Neural progenitor cell (in vitro differentiated cells): ENCODE results near the gene CENPP. TPM values are rescaled to one million over a fixed set of nuclear protein-coding genes. Genes with fewer than 3 reads are reported as not detected.

ENCODE experiments used
- DNase-seq: peaks from one replicate; pipeline ENCODE4 v3.0.0-alpha.2; 2016; ENCODE audit warnings: low spot score
- H2AFZ ChIP-seq: fragments of 200-600 bp; sonication (generic); replicated peaks from 2 replicates; pipeline ENCODE4 v1.6.1; 2016; ENCODE audit warnings: antibody characterized with exemption
- H3F3A ChIP-seq: fragments of 200-600 bp; sonication (generic); 2 replicates; pipeline ENCODE4 v1.6.1; 2016; ENCODE audit warnings: antibody characterized with exemption, low read depth
- H3K27ac ChIP-seq: fragments of 200-600 bp; sonication (generic); 2 replicates; pipeline ENCODE4 v1.5.1; 2016; ENCODE audit warnings: mild to moderate bottlenecking
- H3K27me3 ChIP-seq: fragments of 200-600 bp; sonication (generic); 2 replicates; pipeline ENCODE4 v1.6.1; 2016; ENCODE audit warnings: mild to moderate bottlenecking, moderate library complexity
- H3K36me3 ChIP-seq: fragments of 200-600 bp; sonication (generic); 2 replicates; pipeline ENCODE4 v1.5.1; 2016
- H3K4me1 ChIP-seq: fragments of 200-600 bp; sonication (generic); 2 replicates; pipeline ENCODE4 v1.6.1; 2016; ENCODE audit warnings: mixed run types
- H3K4me2 ChIP-seq: fragments of 200-600 bp; sonication (generic); 2 replicates; pipeline ENCODE4 v1.6.1; 2016
- H3K4me3 ChIP-seq: fragments of 200-600 bp; sonication (generic); 2 replicates; pipeline ENCODE4 v1.5.1; 2016
- H3K79me2 ChIP-seq: fragments of 200-600 bp; sonication (generic); 2 replicates; pipeline ENCODE4 v1.6.1; 2016; ENCODE audit warnings: low read depth
- H3K9ac ChIP-seq: fragments of 200-600 bp; sonication (generic); 2 replicates; pipeline ENCODE4 v1.6.1; 2016
- H3K9me3 ChIP-seq: fragments of 200-600 bp; sonication (generic); 2 replicates; pipeline ENCODE4 v1.5.1; 2016; ENCODE audit warnings: low read depth
- H4K20me1 ChIP-seq: fragments of 200-600 bp; sonication (generic); 2 replicates; pipeline ENCODE4 v1.6.1; 2016; ENCODE audit warnings: low read depth
- H3K27ac Mint-ChIP-seq: 3 replicates; pipeline ENCODE4 v1.8.0; 2021; ENCODE audit warnings: mixed read lengths
- H3K27me3 Mint-ChIP-seq: 2 replicates; pipeline ENCODE4 v1.8.0; 2022; ENCODE audit warnings: low read depth, mild to moderate bottlenecking, inconsistent platforms, moderate library complexity, mixed read lengths; ENCODE audit not compliant: insufficient read depth
- H3K36me3 Mint-ChIP-seq: 3 replicates; pipeline ENCODE4 v1.8.0; 2021; ENCODE audit warnings: mixed read lengths
- H3K4me1 Mint-ChIP-seq: 3 replicates; pipeline ENCODE4 v1.8.0; 2021; ENCODE audit warnings: mixed read lengths
- H3K4me3 Mint-ChIP-seq: 3 replicates; pipeline ENCODE4 v1.8.0; 2021; ENCODE audit warnings: mild to moderate bottlenecking, moderate library complexity, mixed read lengths
- H3K9me3 Mint-ChIP-seq: 3 replicates; pipeline ENCODE4 v1.8.0; 2020; ENCODE audit warnings: mixed read lengths
- EZH2 ChIP-seq: fragments of 200-600 bp; sonication (generic); IDR thresholded peaks from 2 replicates; pipeline ENCODE4 v1.6.1; 2017; ENCODE audit warnings: antibody characterized with exemption, mild to moderate bottlenecking, moderate library complexity
- EZH2phosphoT487 ChIP-seq: fragments of 200-600 bp; sonication (generic); IDR thresholded peaks from 2 replicates; pipeline ENCODE4 v1.6.1; 2017; ENCODE audit warnings: antibody characterized with exemption
- total RNA-seq: library from RNA; depleted of rRNA; stranded (reverse); fragments of >200 nt; gene quantifications from 2 replicates; pipeline ENCODE4 v1.2.3, GENCODE V29; 2015; ENCODE audit warnings: low replicate concordance
- TF ChIP-seq, protein P1 (sequence below): fragments of 200-600 bp; sonication (generic); IDR thresholded peaks from 2 replicates; pipeline ENCODE4 v1.5.1; 2017; ENCODE audit warnings: antibody characterized with exemption, mild to moderate bottlenecking

CENPP gene
- total RNA-seq, 1 donor from 2014 or later: 10.7 TPM

DNA sequence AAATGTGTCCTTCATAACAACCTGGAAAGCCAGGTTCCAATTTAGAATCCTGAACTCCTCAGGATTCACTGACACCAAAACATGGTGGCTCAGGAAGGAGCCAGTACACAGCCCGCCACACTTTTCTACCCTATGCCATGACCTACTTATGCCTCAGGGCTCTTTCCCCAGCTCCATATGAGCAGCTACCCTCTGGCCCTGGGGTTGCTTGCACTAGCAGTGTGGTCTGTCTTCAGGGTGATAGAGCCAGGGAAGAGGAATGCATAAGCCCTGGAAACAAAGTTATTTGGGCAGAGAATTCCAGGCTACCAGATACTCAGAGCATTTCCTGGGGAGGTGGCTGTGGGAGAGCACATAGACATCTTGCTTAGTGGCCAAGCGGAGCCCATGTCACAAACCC is 225.0 kb downstream of the CENPP start:
- TF ChIP-seq EZH2: no peak
- TF ChIP-seq EZH2phosphoT487: no peak
- TF ChIP-seq, protein P1, sequence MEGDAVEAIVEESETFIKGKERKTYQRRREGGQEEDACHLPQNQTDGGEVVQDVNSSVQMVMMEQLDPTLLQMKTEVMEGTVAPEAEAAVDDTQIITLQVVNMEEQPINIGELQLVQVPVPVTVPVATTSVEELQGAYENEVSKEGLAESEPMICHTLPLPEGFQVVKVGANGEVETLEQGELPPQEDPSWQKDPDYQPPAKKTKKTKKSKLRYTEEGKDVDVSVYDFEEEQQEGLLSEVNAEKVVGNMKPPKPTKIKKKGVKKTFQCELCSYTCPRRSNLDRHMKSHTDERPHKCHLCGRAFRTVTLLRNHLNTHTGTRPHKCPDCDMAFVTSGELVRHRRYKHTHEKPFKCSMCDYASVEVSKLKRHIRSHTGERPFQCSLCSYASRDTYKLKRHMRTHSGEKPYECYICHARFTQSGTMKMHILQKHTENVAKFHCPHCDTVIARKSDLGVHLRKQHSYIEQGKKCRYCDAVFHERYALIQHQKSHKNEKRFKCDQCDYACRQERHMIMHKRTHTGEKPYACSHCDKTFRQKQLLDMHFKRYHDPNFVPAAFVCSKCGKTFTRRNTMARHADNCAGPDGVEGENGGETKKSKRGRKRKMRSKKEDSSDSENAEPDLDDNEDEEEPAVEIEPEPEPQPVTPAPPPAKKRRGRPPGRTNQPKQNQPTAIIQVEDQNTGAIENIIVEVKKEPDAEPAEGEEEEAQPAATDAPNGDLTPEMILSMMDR: no peak
- Histone ChIP-seq H3K36me3 (no peaks in the 10 kb centered on the region), H4K20me1 (no peaks in the 10 kb centered on the region), H3K4me3 (no peak overlapping the region), H3K27me3 (no peaks in the 10 kb centered on the region), H3K4me2 (no peak overlapping the region), H3K27ac (no peak overlapping the region), H2AFZ (no peak overlapping the region), H3K9me3 (no peaks in the 10 kb centered on the region), H3K4me1 (no peaks in the 10 kb centered on the region), H3K79me2 (no peaks in the 10 kb centered on the region), H3F3A (no peaks in the 10 kb centered on the region), H3K9ac (no peak overlapping the region)
- no peaks in the 10 kb centered on the region for H3K27me3 Mint-ChIP-seq
- no peak overlapping the region for H3K4me3 Mint-ChIP-seq
- DNase-seq: no peak
- no peak overlapping the region for H3K27ac Mint-ChIP-seq
- H3K9me3 Mint-ChIP-seq: no peaks in the 10 kb centered on the region
- no peaks in the 10 kb centered on the region for H3K4me1 Mint-ChIP-seq
- H3K36me3 Mint-ChIP-seq: no peaks in the 10 kb centered on the region

GRCh38 chr9:92558612-92559374 is 233.0 kb downstream of the CENPP start:
- H3K27me3 Mint-ChIP-seq: no peaks in the 10 kb centered on the region
- no peaks in the 10 kb centered on the region for H3K36me3 ChIP-seq
- TF ChIP-seq, protein P1: no peak
- TF ChIP-seq EZH2phosphoT487 (no peak), EZH2 (no peak)
- peaks cover 7% of the 10 kb centered on the region for H3F3A ChIP-seq
- H4K20me1 ChIP-seq: no peaks in the 10 kb centered on the region
- H3K27ac Mint-ChIP-seq: no peak overlapping the region
- H3K27ac ChIP-seq: no peak overlapping the region
- H3K4me3 ChIP-seq: no peak overlapping the region
- no peak overlapping the region for H3K4me3 Mint-ChIP-seq
- H3K36me3 Mint-ChIP-seq: no peaks in the 10 kb centered on the region
- no peak for DNase-seq
- no peaks in the 10 kb centered on the region for H3K9me3 ChIP-seq
- H3K27me3 ChIP-seq: no peaks in the 10 kb centered on the region
- no peak overlapping the region for H2AFZ ChIP-seq
- H3K9ac ChIP-seq: no peak overlapping the region
- H3K4me1 ChIP-seq: peaks cover 4% of the 10 kb centered on the region
- no peak overlapping the region for H3K4me2 ChIP-seq
- H3K4me1 Mint-ChIP-seq: no peaks in the 10 kb centered on the region
- H3K79me2 ChIP-seq: no peaks in the 10 kb centered on the region
- no peaks in the 10 kb centered on the region for H3K9me3 Mint-ChIP-seq

DNA sequence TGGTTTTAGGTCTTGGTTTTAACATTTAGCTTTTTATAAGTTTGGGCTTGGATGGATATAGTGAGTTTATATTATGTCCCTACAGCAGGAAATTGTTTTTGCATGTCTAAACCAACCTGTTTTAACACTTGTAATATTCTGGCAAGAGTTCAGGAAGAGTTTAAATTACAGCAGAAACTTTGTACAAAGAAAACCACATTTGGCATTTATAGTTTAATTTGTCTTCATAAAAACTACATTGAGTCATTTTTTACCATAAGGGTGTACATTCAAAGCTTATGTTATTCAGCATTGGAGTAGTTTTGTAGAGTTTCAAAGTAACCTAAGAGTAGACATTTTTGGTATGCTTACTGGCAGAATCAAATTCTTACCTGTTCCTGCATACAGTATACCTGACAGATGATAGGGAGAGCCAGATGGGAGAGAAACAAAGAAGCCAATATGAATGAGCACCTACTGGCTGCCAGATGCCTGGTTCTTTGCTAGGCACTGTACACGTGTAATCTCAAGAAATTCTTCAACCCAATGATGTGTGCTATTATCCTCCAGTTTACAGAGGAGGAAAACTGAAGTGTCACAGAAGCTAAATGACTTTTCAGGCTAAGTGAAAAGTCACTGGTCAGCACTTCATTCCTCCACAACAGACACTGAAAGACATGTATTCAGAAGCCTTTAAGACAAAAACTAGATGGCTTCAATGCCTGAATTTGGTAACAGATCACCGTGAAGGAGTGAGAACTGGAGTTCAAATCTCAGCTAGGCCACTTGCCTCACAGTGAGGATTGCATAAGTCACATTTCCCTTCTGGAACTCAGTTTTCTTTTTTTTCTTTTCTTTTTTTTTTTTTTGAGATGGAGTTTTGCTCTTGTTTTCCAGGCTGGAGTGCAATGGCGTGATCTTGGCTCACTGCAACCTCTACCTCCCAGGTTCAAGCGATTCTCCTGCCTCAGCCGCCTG is 235.9 kb downstream of the CENPP start:
- Histone ChIP-seq H2AFZ (no peak overlapping the region), H3K79me2 (no peaks in the 10 kb centered on the region), H3K4me2 (no peak overlapping the region), H3F3A (peaks cover 6% of the 10 kb centered on the region), H3K9ac (no peak overlapping the region), H3K27me3 (no peaks in the 10 kb centered on the region), H3K36me3 (no peaks in the 10 kb centered on the region), H3K9me3 (no peaks in the 10 kb centered on the region), H4K20me1 (no peaks in the 10 kb centered on the region), H3K4me1 (peaks cover 4% of the 10 kb centered on the region), H3K27ac (no peak overlapping the region), H3K4me3 (no peak overlapping the region)
- TF ChIP-seq EZH2phosphoT487 (no peak), EZH2 (no peak)
- TF ChIP-seq, protein P1: no peak
- no peak for DNase-seq
- no peaks in the 10 kb centered on the region for H3K27me3 Mint-ChIP-seq
- H3K27ac Mint-ChIP-seq: no peak overlapping the region
- H3K36me3 Mint-ChIP-seq: no peaks in the 10 kb centered on the region
- no peaks in the 10 kb centered on the region for H3K9me3 Mint-ChIP-seq
- H3K4me1 Mint-ChIP-seq: no peaks in the 10 kb centered on the region
- no peak overlapping the region for H3K4me3 Mint-ChIP-seq
